Fibroblast of villous mesenchyme (primary cell): ENCODE data around the gene RAB8B. TPM values are rescaled to one million over a fixed set of nuclear protein-coding genes. Genes with fewer than 3 reads are reported as not detected.

ENCODE experiments used
- DNase-seq: peaks from one replicate; pipeline ENCODE4 v3.0.0-alpha.2; 2010; ENCODE audit warnings: low read depth
- H3K4me3 ChIP-seq: 2 replicates; pipeline ENCODE4 v1.5.1; 2011; ENCODE audit warnings: low read depth, mild to moderate bottlenecking, low read length
- total RNA-seq: library from RNA; depleted of rRNA; stranded (reverse); fragments of >200 nt; gene quantifications from 2 replicates; pipeline ENCODE4 v1.2.3, GENCODE V29; 2012
- TF ChIP-seq, protein P1 (sequence below): IDR thresholded peaks from 2 replicates; pipeline ENCODE4 v1.5.1; 2012; ENCODE audit warnings: low read depth, mild to moderate bottlenecking, low read length; ENCODE audit not compliant: insufficient read depth

Gene RAB8B
- total RNA-seq, 1 donor: 97.2 TPM

DNA sequence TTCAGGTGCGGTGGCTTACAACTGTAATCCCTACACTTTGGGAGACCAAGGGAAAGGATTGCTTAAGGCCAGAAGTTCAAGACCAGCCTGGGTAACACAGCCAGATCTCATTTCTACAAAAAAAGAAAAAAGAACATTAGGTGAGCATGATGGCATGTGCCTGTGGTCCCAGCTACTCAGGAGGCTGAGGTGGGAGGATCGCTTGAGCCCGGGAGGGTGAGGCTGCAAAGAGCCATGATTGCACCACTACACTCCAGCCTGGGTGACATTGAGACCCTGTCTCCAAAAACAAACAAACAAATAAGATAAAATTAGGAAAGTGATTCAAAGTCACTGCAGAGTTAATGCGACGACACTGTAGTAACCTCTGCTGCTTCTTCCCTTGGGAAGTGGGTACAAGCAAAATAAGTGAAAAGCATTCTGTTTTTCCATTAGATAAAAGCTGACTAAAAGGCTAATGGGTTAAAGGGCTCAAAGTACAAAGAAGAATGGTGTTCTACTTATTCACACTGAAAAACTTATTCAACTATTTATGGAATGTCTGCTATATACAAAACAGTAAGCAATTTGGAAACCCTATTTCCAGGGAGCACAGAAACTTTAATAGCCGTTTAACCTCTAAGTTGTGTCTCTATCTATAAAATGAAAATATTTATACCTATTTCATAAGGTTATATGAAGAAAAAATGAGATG lies 24.1 kb upstream of the RAB8B start:
- TF ChIP-seq, protein P1, sequence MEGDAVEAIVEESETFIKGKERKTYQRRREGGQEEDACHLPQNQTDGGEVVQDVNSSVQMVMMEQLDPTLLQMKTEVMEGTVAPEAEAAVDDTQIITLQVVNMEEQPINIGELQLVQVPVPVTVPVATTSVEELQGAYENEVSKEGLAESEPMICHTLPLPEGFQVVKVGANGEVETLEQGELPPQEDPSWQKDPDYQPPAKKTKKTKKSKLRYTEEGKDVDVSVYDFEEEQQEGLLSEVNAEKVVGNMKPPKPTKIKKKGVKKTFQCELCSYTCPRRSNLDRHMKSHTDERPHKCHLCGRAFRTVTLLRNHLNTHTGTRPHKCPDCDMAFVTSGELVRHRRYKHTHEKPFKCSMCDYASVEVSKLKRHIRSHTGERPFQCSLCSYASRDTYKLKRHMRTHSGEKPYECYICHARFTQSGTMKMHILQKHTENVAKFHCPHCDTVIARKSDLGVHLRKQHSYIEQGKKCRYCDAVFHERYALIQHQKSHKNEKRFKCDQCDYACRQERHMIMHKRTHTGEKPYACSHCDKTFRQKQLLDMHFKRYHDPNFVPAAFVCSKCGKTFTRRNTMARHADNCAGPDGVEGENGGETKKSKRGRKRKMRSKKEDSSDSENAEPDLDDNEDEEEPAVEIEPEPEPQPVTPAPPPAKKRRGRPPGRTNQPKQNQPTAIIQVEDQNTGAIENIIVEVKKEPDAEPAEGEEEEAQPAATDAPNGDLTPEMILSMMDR: no peak
- H3K4me3 ChIP-seq: no peak overlapping the region
- peak; percentile 34 for DNase-seq

DNA sequence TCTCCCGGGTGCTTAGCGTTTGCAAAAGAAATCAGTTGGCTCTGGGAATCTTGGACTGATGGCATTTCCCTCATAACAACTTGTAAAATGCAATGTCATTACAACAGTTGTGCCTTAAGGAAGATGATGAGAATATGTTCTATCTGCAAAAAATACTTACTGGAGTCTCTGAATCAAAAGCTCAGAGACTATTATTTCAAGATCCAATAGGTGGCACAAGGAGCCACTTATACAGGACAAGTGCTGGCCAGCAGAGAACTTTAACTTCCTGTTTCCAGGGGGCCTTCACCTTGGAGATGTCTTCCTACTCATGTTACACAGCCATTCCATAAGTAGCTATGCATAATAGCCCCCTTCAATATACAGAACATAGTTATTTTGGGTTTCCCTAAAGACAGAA lies 23.2 kb upstream of the RAB8B start:
- DNase-seq: no peak
- TF ChIP-seq, protein P1: no peak
- H3K4me3 ChIP-seq: no peak overlapping the region

DNA sequence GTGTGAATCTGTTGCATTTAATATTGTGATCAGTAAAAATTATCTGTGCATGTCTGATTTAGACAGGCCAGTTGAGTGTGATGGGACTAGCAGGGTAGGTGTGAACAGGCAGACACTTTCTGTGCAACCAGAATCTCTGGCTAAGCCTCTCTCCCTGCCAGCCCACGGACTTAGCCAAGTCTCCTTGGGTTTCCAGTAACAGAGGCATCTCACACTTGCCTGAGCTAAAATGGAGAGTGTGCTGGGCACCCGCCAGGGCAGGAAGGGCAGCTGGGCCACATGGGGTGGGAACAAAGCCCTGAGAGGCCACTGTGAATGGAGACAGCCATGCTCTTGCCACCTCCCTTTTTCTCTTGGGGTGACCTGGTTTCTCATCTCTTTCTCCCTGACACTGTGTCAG lies 19.6 kb upstream of the RAB8B start:
- TF ChIP-seq, protein P1: no peak
- DNase-seq: no peak
- H3K4me3 ChIP-seq: no peak overlapping the region

DNA sequence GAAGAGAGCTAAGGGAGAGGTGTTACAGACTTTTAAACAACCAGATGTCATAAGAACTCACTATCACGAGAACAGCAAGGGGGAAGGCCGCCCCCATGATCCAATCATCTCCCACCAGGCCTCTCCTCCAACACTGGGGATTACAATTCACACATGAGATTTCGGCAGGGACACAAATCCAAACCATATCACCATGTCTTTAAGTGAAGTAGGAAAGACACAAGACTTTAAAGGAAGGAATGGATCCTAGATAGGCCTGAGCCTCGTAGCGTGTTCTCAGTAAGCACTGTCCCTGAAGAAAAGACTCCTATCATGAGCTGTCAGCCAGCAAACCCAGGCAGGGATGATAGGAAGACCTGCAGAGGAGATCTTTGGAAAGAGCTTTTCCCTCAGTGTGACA lies 17.0 kb upstream of the RAB8B start:
- no peak for DNase-seq
- H3K4me3 ChIP-seq: no peak overlapping the region
- TF ChIP-seq, protein P1: no peak

DNA sequence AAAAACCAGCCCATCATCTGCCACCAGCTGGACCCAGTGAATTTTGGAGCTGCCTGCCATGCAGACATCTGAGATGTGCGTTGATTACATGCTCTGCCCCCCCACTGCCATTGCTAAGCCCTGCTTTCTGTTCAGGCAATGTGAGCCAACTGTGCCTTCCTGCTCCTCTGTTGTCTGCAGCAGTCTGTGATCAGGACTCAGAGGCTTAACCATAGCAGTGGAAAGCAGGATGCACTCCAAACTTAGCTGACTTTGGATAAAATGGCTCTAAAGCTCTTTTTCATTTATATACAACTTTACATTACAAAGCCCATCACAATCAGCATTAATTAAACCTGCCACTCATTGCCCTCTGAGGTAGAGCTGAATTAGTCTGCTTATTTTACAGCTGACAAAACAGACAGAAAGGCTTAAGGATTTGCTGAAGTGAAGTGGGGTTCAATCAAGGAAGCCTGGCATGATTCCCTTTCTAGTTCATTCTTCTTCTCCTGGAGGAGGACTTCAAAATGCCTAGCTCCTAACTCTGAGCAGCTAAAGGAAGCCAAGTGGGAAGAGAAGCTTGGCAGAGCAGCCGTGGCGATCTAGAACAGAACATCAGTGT lies 16.5 kb upstream of the RAB8B start:
- no peak overlapping the region for H3K4me3 ChIP-seq
- no peak for DNase-seq
- TF ChIP-seq, protein P1: no peak

DNA sequence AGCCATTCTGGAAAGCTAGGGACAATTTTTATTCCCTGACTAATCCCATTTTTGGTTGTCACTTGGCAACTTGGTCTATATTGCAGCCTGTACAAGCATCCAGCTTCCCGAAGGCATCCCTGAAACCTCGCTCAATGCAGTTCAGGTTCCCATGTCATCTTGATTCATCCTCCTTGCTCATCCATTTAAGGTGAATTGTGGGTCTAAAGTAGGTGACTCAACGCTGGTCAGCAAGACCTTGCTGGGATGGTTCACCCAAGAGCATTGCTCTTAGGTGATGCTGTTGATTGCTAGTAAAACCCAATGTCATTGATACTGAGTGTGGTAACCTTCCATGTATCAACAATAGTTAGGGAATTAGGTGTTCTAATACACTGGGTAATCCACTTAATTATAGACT lies 13.1 kb upstream of the RAB8B start:
- H3K4me3 ChIP-seq: no peak overlapping the region
- TF ChIP-seq, protein P1: no peak
- no peak for DNase-seq
